K562 (cell line): ENCODE measurements around the gene SPCS2. TPM values are rescaled to one million over a fixed set of nuclear protein-coding genes. Genes with fewer than 3 reads are reported as not detected.

Experiments used
- ATAC-seq: fragments of 200-7000 bp; cut with Tn5 transposase; 3 replicates; pipeline ENCODE4 v1.9.1; 2020; ENCODE audit warnings: moderate library complexity
- BruUV-seq: library from RNA; stranded (reverse); fragments of 400-500 nt; replicated peaks from 2 replicates; lab custom pipeline; 2021; lab: Mats Ljungman, UMichigan
- CTCF ChIA-PET: fragments of 300-600 bp; formaldehyde crosslinking; extraction: SDS; loops from one replicate; lab custom pipeline; 2021; ENCODE audit warnings: low intra/inter-chr PET ratio; lab: Yijun Ruan, JAX
- POLR2A ChIA-PET: fragments of 300-600, 350-650 bp; sonication (Branson Sonifier 250); formaldehyde crosslinking; extraction: SDS; loops from one replicate; lab custom pipeline; 2021; ENCODE audit warnings: antibody characterized with exemption, inconsistent platforms; lab: Yijun Ruan, JAX
- DNase-seq, 4 experiments: peaks; one replicate each; pipeline versions ENCODE4 v3.0.0 to v3.0.0-alpha.2; 2011 to 2018; ENCODE audit warnings: low spot score in 3 of 4, mixed read lengths in 3 of 4; ENCODE audit errors: extremely low read depth in 1 of 4
- FAIRE-seq: peaks from 2 replicates; lab custom pipeline; 2011; peaks lifted over from hg19 to GRCh38; lab: Jason Lieb, UNC
- H2AFZ ChIP-seq: 2 replicates; pipeline ENCODE4 v1.6.0; 2011; ENCODE audit warnings: low read depth, low read length, control low read depth, inconsistent platforms
- H3K27ac ChIP-seq: fragments of 200-600 bp; 3 replicates; pipeline ENCODE4 v1.8.0; 2011; ENCODE audit warnings: low read depth, mild to moderate bottlenecking, control low read depth, inconsistent platforms, low read length, moderate library complexity, mixed read lengths; ENCODE audit errors: extremely low read depth
- H3K27me3 ChIP-seq, 2 experiments: fragments of 300-600 bp in 1 of 2; 2 replicates in 1 of 2; 3 replicates in 1 of 2; pipeline versions ENCODE4 v1.6.0 to v1.8.0; 2011; ENCODE audit warnings: inconsistent platforms in 2 of 2, low read length in 2 of 2, mild to moderate bottlenecking in 1 of 2, mixed read lengths in 1 of 2, moderate library complexity in 1 of 2; ENCODE audit not compliant: control insufficient read depth in 2 of 2, insufficient read depth in 2 of 2
- H3K36me3 ChIP-seq: fragments of 300-600 bp; 3 replicates; pipeline ENCODE4 v1.8.0; 2011; ENCODE audit warnings: mild to moderate bottlenecking, low read length, inconsistent platforms; ENCODE audit not compliant: control insufficient read depth, insufficient read depth
- H3K4me1 ChIP-seq, 2 experiments: fragments of 200-600 bp in 1 of 2; replicated peaks in 1 of 2; 2 replicates in 1 of 2; 3 replicates in 1 of 2; pipeline versions ENCODE4 v1.5.1 to v1.8.0; 2011; ENCODE audit warnings: inconsistent platforms in 2 of 2, low read length in 2 of 2, mild to moderate bottlenecking in 1 of 2, mixed read lengths in 1 of 2, moderate library complexity in 1 of 2; ENCODE audit not compliant: control insufficient read depth in 2 of 2, insufficient read depth in 2 of 2
- H3K4me2 ChIP-seq: 2 replicates; pipeline ENCODE4 v1.6.1; 2011; ENCODE audit warnings: low read length, control low read depth, inconsistent platforms, mixed read lengths; ENCODE audit not compliant: insufficient read depth
- H3K4me3 ChIP-seq: fragments of 200-600 bp; sonication (generic), shearing (Covaris generic); 2 replicates; pipeline ENCODE4 v1.5.1; 2016; ENCODE audit warnings: control low read depth, inconsistent platforms
- H3K79me2 ChIP-seq: fragments of 200-600 bp; 3 replicates; pipeline ENCODE4 v1.8.0; 2011; ENCODE audit warnings: low read length, inconsistent platforms; ENCODE audit not compliant: control insufficient read depth, insufficient read depth
- H3K9ac ChIP-seq, 2 experiments: 2 replicates each; pipeline versions ENCODE4 v1.6.0 to v1.6.1; 2011; ENCODE audit warnings: low read depth in 2 of 2, low read length in 2 of 2, control low read depth in 1 of 2, inconsistent platforms in 1 of 2, mild to moderate bottlenecking in 1 of 2, mixed read lengths in 1 of 2; ENCODE audit not compliant: insufficient read depth in 1 of 2
- H3K9me1 ChIP-seq: one replicate; pipeline ENCODE4 v1.6.0; 2011; ENCODE audit warnings: inconsistent platforms, mild to moderate bottlenecking, low read length, moderate library complexity; ENCODE audit not compliant: control insufficient read depth, insufficient read depth
- H3K9me3 ChIP-seq: replicated peaks from 2 replicates; pipeline ENCODE4 v1.5.1; 2011; ENCODE audit warnings: low read depth, low read length, inconsistent platforms; ENCODE audit not compliant: control insufficient read depth, insufficient read depth
- H4K20me1 ChIP-seq: replicated peaks from 2 replicates; pipeline ENCODE4 v1.6.1; 2011; ENCODE audit warnings: low read length, inconsistent platforms, mixed read lengths; ENCODE audit not compliant: control insufficient read depth, insufficient read depth
- ARID4B ChIP-seq: sonication (generic); formaldehyde crosslinking; IDR thresholded peaks from 2 replicates; pipeline ENCODE4 v1.8.0; 2022; ENCODE audit warnings: mild to moderate bottlenecking, missing genetic modification reagents
- E2F1 ChIP-seq: sonication (generic); formaldehyde crosslinking; IDR thresholded peaks from 2 replicates; pipeline ENCODE4 v1.8.1; 2023; ENCODE audit warnings: mild to moderate bottlenecking, missing genetic modification reagents, moderate library complexity
- KAT2B ChIP-seq: IDR thresholded peaks from one replicate; pipeline ENCODE4 v1.6.1; 2012; ENCODE audit warnings: low read depth, mild to moderate bottlenecking, control low read depth, inconsistent platforms, low read length, moderate library complexity
- MCM5 ChIP-seq: fragments of 450-650 bp; IDR thresholded peaks from 2 replicates; pipeline ENCODE4 v1.6.1; 2016; ENCODE audit warnings: low read depth
- RUNX1 ChIP-seq: sonication (generic); IDR thresholded peaks from 2 replicates; pipeline ENCODE4 v1.6.1; 2016; ENCODE audit warnings: antibody characterized with exemption, low read depth
- SIN3B ChIP-seq: fragments of 450-650 bp; IDR thresholded peaks from 2 replicates; pipeline ENCODE4 v1.6.1; 2017; ENCODE audit warnings: low read depth, mild to moderate bottlenecking, moderate library complexity
- ZBTB1 ChIP-seq: sonication (generic); formaldehyde crosslinking; IDR thresholded peaks from 2 replicates; pipeline ENCODE4 v1.8.1; 2023; ENCODE audit warnings: missing genetic modification reagents, low read depth, mild to moderate bottlenecking, borderline replicate concordance
- ZNF143 ChIP-seq: sonication (generic); formaldehyde crosslinking; IDR thresholded peaks from 2 replicates; pipeline ENCODE4 v1.9.0; 2022; ENCODE audit warnings: mild to moderate bottlenecking, missing genetic modification reagents
- ZNF592 ChIP-seq: fragments of 450-650 bp; IDR thresholded peaks from 2 replicates; pipeline ENCODE4 v1.6.1; 2017; ENCODE audit warnings: antibody characterized with exemption, mild to moderate bottlenecking
- WGBS: fragments of 100-300 bp; shearing (Covaris generic); methylation state at CpG from one replicate; pipeline ENCODE4 v1.1.6; 2016; ENCODE audit warnings: low coverage, mixed read lengths; ENCODE audit not compliant: insufficient coverage; ENCODE audit errors: missing lambda C conversion rate; 5-methylcytosine and 5-hydroxymethylcytosine counted together
- in situ Hi-C: fragments of 300-500 bp; cut with MboI; formaldehyde crosslinking; loops from 4 replicates; pipeline ENCODE4 v1.15.0; 2018; ENCODE audit warnings: inconsistent platforms, mixed read lengths
- intact Hi-C: fragments of 100-400 bp; cut with micrococcal nuclease; formaldehyde crosslinking; loops from 2 replicates; pipeline ENCODE4 v1.14.2; 2022
- polyA plus RNA-seq, 8 experiments: library from polyadenylated mRNA; depleted of rRNA in 4 of 8; stranded (reverse) in 5 of 8; unstranded in 3 of 8; fragments of >200 nt; fragmentation: Nextera tagmentation in 2 of 8; fragmentation: Illumina TruSeq in 1 of 8; extraction: Ambion mirVana in 2 of 8; extraction: Trizol in 1 of 8; gene quantifications; 2 replicates each; pipeline versions ENCODE4 v1.2.1 to v1.2.3, GENCODE V29; 2011 to 2014; ENCODE audit warnings: inconsistent platforms in 1 of 8, missing spikeins in 1 of 8
- total RNA-seq, 7 experiments: library from RNA; depleted of rRNA in 6 of 7; stranded (reverse); fragments of >200 nt in 6 of 7; fragmentation: Illumina TruSeq in 2 of 7; extraction: Trizol in 2 of 7; gene quantifications; 2 replicates each; pipeline versions ENCODE4 v1.2.1 to v1.2.3, GENCODE V29; 2011 to 2021; ENCODE audit warnings: low replicate concordance in 1 of 7

The SPCS2 gene
- total and polyA plus RNA-seq, 9 of the 15 experiments (the other 6 are each of a cell fraction or from before 2014, with no cell fraction given) = 38.2 to 458 (median 193) TPM

- 0 out of 2 replicates have a peak, but pooled peaks have one; percentile 22 for TF ChIP-seq ARID4B (CRISPR knock-in tag)
Observed at GRCh38 chr11:74988541-74989259, 39.6 kb downstream of the SPCS2 start, which contains the start of gene NEU3 (continued).

GRCh38 chr11:74989260-74989638 lies 40.2 kb downstream of the SPCS2 start:
- ChIA-PET CTCF (no interaction called here), POLR2A (interaction anchor here (0.6 to 3.2 kb wide), 22 partner anchors 8 to 820 kb away, joined by 3 to 14 read pairs (median 4); partner anchors contain the start of genes SPCS2 and XRRA1)
- Histone ChIP-seq H4K20me1 (no peaks in the 10 kb centered on the region), H3K36me3 (peaks cover 25% of the 10 kb centered on the region; the same call in 2 of the 3 replicates), H3K4me2 (peak overlapping the region; percentile 96), H3K27me3 (no peaks in the 10 kb centered on the region), H3K9me3 (no peaks in the 10 kb centered on the region), H3K27ac (peak overlapping the region; percentile 93), H3K4me1 (peaks cover 4 to 25% of the 10 kb centered on the region in 2 experiments; a peak in 4 of 5 replicates), H3K9ac (peak overlapping the region; percentile 90 to 94), H3K9me1 (no peaks in the 10 kb centered on the region), H2AFZ (peak overlapping the region; percentile 87), H3K4me3 (peak overlapping the region; percentile 97), H3K79me2 (peaks cover 47% of the 10 kb centered on the region)
- ATAC-seq = peak; percentile 19
- under 1% methylated on average over 8 of the region's 8 CpGs for WGBS
- peak in 2 of 4 experiments; percentile 26 to 31 for DNase-seq
- FAIRE-seq = no peak
- TSS peak; percentile 53 for BruUV-seq
- intact Hi-C loops = loop anchor here (2.0 kb wide), 1 partner anchor 40 kb away; the partner anchor contains the start of genes SPCS2 and XRRA1
- in situ Hi-C loops = no loop called here
- TF ChIP-seq RUNX1 (no peak), MCM5 (no peak), E2F1 (CRISPR knock-in tag) (no peak), ZBTB1 (CRISPR knock-in tag) (no peak), SIN3B (no peak), ZNF143 (CRISPR knock-in tag) (0 out of 2 replicates have a peak, but pooled peaks have one; percentile 4), ZNF592 (0 out of 2 replicates have a peak, but pooled peaks have one; percentile 17), KAT2B (no peak)
